Memory B cell (primary cell): ENCODE results near the gene DLG1.
A peak's percentile ranks its signal among the peaks of the same experiment; 100 is the strongest.
"Not testable (repeated sequence)": the region's sequence is repeated elsewhere in the genome, so short reads cannot be mapped to it uniquely, and the experiment has no call there.

Experiments used
- ATAC-seq: fragments of 150-1000 bp; cut with Tn5 transposase; 2 replicates; pipeline ENCODE4 v1.10.0; 2021; ENCODE audit warnings: low read depth, mild to moderate bottlenecking, moderate library complexity
- DNase-seq, 2 donors: peaks; one replicate each; pipeline ENCODE4 v3.0.0; 2022; ENCODE audit warnings: low spot score in 2 of 2
- H3K27ac Mint-ChIP-seq: one replicate; pipeline ENCODE4 v1.8.0; 2022; ENCODE audit warnings: mild to moderate bottlenecking, moderate library complexity, mixed read lengths
- H3K27me3 Mint-ChIP-seq: one replicate; pipeline ENCODE4 v1.8.0; 2022; ENCODE audit warnings: mixed read lengths
- H3K36me3 Mint-ChIP-seq: one replicate; pipeline ENCODE4 v1.8.0; 2022; ENCODE audit warnings: mild to moderate bottlenecking, mixed read lengths
- H3K4me1 Mint-ChIP-seq: one replicate; pipeline ENCODE4 v1.8.0; 2022; ENCODE audit warnings: mixed read lengths
- H3K4me3 Mint-ChIP-seq: one replicate; pipeline ENCODE4 v1.8.0; 2022; ENCODE audit warnings: mild to moderate bottlenecking, moderate library complexity, mixed read lengths
- H3K9me3 Mint-ChIP-seq: one replicate; pipeline ENCODE4 v1.8.0; 2022; ENCODE audit warnings: mixed read lengths

The DLG1 gene

DNA sequence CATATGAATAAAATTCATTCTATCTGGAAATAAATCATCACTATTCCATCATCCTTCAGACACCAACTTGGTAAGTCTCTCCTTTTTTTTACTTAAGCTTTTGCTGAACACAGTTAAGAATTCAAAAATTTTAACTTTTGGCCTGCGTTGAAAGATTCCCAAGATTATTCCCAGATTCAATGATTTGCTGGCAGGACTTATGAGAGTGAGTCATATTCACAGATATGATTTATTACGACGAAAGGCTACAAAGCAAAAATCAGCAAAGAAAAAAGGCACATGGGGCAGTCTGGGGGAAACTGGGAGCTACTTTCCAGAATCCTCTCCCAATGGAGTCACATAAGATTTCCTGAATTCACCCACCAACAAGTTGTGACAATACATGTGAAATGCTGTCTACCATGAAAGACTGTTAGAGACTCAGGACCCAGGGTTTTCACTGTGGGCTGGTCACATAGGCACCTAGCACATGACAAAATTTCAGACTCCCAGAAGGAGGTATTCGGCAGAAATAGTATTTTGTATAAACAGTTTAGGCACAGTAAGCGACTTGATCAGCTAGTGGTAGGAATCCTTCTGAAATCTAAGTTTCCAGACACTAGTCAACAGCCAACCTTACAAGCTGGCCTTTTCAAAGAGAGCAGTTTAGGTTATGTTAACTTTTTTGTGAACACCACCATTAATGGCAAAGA lies 82.1 kb downstream of the DLG1 start:
- DNase-seq: no peak

DNA sequence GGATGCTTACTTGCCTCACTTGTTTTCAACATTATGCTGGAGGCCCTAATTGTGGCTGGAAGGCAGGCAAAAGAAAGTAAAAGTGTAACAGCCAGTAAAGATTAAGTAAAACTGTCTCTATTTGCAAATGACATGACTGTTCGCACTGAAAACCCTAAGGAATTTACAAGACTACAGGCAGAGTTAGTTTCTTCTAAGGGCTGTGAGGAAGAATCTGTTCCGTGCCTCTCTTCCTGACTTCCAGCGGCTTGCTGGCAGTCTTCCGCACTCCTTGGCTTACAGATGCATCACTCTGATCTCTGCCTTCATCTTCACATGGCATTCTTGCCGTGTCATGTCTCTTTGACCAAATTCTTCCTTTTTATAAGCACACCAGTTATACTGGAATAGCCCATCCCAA lies 86.1 kb downstream of the DLG1 start:
- H3K9me3 Mint-ChIP-seq: peaks cover 7% of the 10 kb centered on the region
- peaks cover 31% of the 10 kb centered on the region for H3K4me1 Mint-ChIP-seq
- no peaks in the 10 kb centered on the region for H3K27me3 Mint-ChIP-seq
- DNase-seq (no peak), ATAC-seq (no peak)
- no peak overlapping the region for H3K4me3 Mint-ChIP-seq
- peaks cover 18% of the 10 kb centered on the region for H3K36me3 Mint-ChIP-seq
- H3K27ac Mint-ChIP-seq: no peak overlapping the region

More for the DNA sequence above, 82.1 kb downstream of the DLG1 start:
- Mint-ChIP-seq H3K4me1 (peaks cover 26% of the 10 kb centered on the region), H3K27me3 (no peaks in the 10 kb centered on the region), H3K4me3 (no peak overlapping the region), H3K27ac (no peak overlapping the region), H3K36me3 (peaks cover 17% of the 10 kb centered on the region), H3K9me3 (peaks cover 7% of the 10 kb centered on the region)
- ATAC-seq: no peak

DNA sequence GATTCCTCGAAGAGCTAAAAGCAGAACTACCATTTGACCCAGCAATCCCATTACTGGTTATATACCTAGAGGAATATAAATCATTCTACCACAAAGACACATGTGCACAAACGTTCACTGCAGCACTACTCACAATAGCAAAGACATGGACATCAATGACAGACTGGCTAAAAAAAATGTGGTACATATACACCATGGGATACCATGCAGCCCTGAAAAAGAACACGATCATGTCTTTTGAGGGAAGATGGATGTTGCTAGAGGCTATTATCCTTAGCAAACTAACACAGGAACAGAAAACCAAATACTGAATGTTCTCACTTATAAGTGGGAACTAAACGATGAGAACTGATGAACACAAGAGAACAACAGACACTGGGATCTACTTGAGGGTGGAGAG lies 86.7 kb downstream of the DLG1 start:
- ATAC-seq, H3K27ac Mint-ChIP-seq, DNase-seq, H3K27me3 Mint-ChIP-seq, H3K4me3 Mint-ChIP-seq, H3K9me3 Mint-ChIP-seq: not testable (repeated sequence)
- peaks cover 31% of the 10 kb centered on the region for H3K4me1 Mint-ChIP-seq
- H3K36me3 Mint-ChIP-seq: peaks cover 18% of the 10 kb centered on the region

DNA sequence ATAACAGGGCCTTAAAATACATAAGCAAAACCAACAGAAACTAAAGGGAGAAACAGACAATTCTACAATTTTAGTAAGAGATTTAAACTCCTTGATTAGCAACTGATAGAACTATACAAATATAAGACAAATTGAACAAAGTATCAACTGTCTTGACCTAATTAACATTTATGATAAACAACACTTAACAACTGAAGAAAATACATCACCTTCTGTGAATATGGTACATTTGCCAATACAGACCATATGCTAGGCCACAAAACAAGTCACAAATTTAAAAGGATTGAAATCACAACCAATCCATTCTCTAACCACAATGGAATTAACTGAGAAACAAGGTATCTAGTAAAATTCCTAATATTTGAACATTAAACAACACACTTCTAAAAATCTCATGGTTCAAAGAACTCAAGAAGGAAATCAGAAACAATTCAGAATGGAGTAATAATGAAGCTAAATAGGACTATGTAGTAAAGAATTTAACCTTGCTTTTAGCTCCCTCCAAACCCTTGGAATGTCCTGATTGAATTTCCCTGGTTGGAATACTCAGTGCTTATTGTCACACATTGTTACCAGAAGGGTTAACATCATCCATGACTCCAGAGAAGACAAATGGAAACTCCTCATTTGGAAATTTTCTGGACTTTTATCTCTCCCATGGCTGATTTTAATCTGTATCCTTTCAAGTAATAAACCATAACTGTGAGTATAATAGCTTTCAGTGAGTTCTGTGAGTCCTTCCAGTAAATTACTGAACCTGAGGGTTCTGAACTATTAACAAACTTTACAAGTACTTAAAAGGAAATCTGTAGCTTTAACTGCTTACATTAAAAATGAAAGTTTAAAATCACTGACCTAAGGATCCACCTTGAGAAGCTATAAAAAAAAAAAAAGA lies 88.8 kb downstream of the DLG1 start:
- Mint-ChIP-seq H3K36me3 (peaks cover 14% of the 10 kb centered on the region), H3K9me3 (peaks cover 7% of the 10 kb centered on the region), H3K4me1 (peaks cover 28% of the 10 kb centered on the region), H3K27me3 (no peaks in the 10 kb centered on the region), H3K27ac (no peak overlapping the region), H3K4me3 (no peak overlapping the region)
- DNase-seq: no peak
- ATAC-seq: no peak

DNA sequence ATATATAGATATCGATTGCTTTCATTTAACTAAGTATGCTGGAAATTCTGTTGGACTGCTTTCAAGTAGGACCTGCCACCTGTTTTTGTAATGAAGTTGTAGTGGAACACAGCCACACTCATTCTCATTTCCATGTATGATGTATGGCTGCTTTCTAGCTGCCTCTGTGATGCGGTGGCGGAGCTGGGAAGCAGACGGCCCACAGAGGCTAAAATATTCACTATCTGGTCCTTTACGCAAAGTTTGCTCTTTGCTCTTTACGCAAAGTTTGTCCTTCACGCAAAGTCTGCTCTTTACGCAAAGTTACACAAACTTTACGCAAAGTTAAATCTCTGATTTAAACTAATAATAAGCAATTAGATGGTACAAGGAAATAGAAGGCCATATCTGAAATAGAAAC lies 91.5 kb downstream of the DLG1 start:
- ATAC-seq (no peak), DNase-seq (no peak)
- Mint-ChIP-seq H3K4me3 (no peak overlapping the region), H3K36me3 (peaks cover 7% of the 10 kb centered on the region), H3K27me3 (no peaks in the 10 kb centered on the region), H3K27ac (no peak overlapping the region), H3K4me1 (peaks cover 36% of the 10 kb centered on the region), H3K9me3 (peaks cover 5% of the 10 kb centered on the region)

DNA sequence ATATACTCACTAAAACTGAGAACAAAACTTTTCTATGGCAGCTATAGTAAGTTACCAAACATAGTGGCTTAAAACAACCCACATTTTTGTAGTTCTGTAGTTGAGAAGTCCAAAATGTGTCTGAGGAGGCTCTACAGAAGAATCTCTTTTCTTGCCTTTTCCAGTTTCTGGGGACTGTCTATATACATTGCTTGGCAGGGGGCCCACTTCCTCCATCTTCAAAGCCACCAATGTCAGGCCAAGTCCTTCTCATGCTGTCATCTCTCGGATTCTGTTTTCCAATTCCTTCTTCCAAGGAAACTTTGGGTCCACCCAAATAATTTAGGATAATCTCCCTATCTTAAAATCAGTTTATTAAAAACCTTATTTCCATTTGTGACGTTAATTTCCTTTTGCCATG lies 92.7 kb downstream of the DLG1 start:
- H3K27ac Mint-ChIP-seq: no peak overlapping the region
- H3K9me3 Mint-ChIP-seq: no peaks in the 10 kb centered on the region
- H3K4me3 Mint-ChIP-seq: no peak overlapping the region
- no peak for DNase-seq
- no peak for ATAC-seq
- peaks cover 33% of the 10 kb centered on the region for H3K4me1 Mint-ChIP-seq
- no peaks in the 10 kb centered on the region for H3K36me3 Mint-ChIP-seq
- no peaks in the 10 kb centered on the region for H3K27me3 Mint-ChIP-seq

DNA sequence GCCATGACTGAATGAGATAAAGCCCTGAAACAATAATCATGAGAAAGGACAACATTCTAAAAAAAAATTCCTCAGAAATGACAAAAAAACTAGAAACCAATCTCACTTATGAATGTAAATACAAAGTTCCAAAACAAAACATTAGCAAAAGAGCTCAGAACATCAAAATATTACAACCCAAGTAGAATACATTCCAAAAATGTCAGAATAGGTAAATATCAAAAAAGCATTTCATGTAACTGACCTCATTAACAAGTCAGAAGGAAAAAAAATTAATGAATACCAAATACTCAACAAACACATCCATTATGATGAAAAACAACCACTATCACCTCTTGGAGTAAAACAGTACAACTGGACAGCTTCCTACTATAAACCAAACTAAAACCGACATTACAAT lies 93.1 kb downstream of the DLG1 start:
- ATAC-seq (no peak), DNase-seq (no peak)
- Mint-ChIP-seq H3K27ac (no peak overlapping the region), H3K4me1 (peaks cover 37% of the 10 kb centered on the region), H3K4me3 (no peak overlapping the region), H3K36me3 (no peaks in the 10 kb centered on the region), H3K9me3 (no peaks in the 10 kb centered on the region), H3K27me3 (no peaks in the 10 kb centered on the region)

DNA sequence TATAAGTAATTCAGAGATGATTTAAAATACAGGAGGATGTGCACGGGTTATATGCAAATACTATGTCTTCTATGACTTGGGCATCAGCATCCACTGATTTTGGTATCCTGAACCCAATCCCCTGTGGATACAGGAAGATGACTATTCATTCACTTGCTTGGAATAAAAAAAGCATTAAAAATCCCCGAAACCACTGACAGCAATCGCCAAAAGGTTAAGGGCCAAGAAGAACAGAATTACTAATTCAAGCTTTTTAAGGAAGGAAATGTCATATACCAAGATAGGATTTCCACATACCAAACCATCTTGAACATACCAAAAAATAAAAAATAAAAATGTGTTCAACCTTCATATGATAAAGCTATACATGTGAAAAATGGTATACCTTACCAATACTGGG lies 93.7 kb downstream of the DLG1 start:
- Mint-ChIP-seq H3K27me3 (no peaks in the 10 kb centered on the region), H3K9me3 (no peaks in the 10 kb centered on the region), H3K4me1 (peaks cover 34% of the 10 kb centered on the region), H3K4me3 (no peak overlapping the region), H3K36me3 (no peaks in the 10 kb centered on the region), H3K27ac (no peak overlapping the region)
- ATAC-seq (no peak), DNase-seq (no peak)

DNA sequence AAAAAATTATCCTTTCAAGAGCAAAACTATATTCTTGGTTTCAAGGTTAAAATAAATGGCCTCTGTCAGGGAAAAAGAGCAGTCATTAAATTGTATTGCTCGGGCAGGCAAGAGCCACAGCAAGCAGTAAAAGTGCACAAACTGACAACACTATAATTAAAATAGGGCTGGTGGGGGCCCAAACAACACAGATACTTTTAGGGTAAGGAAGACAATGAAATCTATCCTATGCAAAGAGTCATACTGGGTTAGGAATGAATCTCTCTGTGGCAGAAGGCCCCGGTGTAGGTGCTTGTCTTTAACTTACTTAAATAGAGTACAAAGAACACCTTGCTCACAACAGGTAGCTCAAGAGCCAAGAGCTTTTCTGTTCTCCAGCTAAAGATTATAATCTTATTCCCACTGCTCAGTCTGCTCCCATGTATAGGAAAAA lies 94.7 kb downstream of the DLG1 start:
- H3K4me3 Mint-ChIP-seq: no peak overlapping the region
- DNase-seq (no peak), ATAC-seq (no peak)
- H3K27me3 Mint-ChIP-seq: no peaks in the 10 kb centered on the region
- H3K4me1 Mint-ChIP-seq: peaks cover 30% of the 10 kb centered on the region
- H3K36me3 Mint-ChIP-seq: no peaks in the 10 kb centered on the region
- H3K9me3 Mint-ChIP-seq: no peaks in the 10 kb centered on the region
- H3K27ac Mint-ChIP-seq: no peak overlapping the region

DNA sequence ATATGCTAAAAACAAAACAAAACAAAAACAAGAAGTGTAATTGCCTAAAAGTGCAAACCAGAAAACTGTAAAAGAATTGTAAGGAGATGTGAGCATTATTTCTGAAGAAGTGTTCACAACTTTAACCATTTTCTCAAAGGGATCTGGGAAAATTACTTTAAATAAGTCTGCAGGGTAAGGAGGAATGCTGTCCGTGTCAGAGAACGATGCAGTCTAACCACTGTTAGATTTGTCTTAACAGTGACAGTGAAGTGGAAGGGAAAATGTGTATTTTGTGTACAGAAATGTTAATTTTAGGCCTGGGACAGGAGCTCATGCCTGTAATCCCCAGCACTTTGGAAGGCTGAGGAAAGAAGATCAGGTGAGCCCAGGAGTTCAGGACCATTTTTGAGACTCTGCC lies 95.7 kb downstream of the DLG1 start:
- no peaks in the 10 kb centered on the region for H3K27me3 Mint-ChIP-seq
- peaks cover 26% of the 10 kb centered on the region for H3K4me1 Mint-ChIP-seq
- no peaks in the 10 kb centered on the region for H3K9me3 Mint-ChIP-seq
- DNase-seq: no peak
- no peak for ATAC-seq
- H3K4me3 Mint-ChIP-seq: no peak overlapping the region
- H3K36me3 Mint-ChIP-seq: no peaks in the 10 kb centered on the region
- no peak overlapping the region for H3K27ac Mint-ChIP-seq

DNA sequence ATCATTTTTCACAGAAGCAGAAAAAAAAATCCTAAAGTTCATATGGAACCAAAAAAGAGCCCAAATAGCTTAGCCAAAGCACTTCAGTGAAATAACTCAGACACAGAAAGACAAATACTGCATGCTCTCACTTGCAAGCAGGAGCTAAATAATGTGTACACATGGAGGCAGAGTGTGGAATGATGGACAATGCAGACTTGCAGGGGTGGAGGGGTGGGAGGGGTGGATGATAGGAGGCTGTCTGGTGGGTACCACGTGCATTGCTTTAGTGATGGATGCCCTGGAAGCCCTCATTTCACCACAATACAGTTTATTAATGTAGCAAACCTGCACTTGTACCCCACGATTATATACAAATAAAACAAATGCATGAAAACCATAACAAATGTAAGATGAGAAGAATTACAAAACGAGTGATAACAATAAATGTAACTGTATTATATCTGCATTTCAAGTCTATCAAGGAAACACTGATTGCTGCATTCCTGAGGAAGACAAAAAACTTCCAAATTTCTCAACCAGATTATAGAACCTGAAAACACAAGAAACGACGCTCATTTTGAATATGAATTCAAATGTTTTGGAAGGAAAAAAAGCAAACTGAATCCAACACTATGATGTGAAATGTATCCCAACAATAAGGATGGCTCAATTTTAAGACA lies 96.5 kb downstream of the DLG1 start:
- DNase-seq (no peak), ATAC-seq (no peak)
- Mint-ChIP-seq H3K36me3 (no peaks in the 10 kb centered on the region), H3K27me3 (no peaks in the 10 kb centered on the region), H3K4me3 (no peak overlapping the region), H3K27ac (peak overlapping the region; percentile 36), H3K9me3 (no peaks in the 10 kb centered on the region), H3K4me1 (peaks cover 29% of the 10 kb centered on the region)

DNA sequence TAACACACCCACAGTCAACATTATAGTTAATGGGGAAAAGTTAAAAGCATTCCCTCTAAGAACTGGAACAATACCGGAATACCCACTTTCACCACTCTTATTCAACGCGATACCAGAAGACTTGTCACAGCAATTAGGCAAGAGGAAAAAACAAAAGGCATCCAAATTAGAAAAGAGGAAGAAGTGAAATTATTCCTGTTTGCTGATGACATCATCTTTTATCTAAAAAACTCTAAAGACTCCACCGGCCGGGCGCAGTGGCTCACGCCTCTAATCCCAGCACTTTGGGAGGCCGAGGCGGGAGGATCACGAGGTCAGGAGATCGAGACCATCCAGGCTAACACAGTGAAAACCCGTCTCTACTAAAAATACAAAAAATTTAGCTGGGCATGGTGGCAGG lies 97.6 kb downstream of the DLG1 start:
- H3K27me3 Mint-ChIP-seq, DNase-seq, H3K27ac Mint-ChIP-seq, H3K36me3 Mint-ChIP-seq, H3K9me3 Mint-ChIP-seq, H3K4me3 Mint-ChIP-seq, ATAC-seq: not testable (repeated sequence)
- peaks cover 29% of the 10 kb centered on the region for H3K4me1 Mint-ChIP-seq

DNA sequence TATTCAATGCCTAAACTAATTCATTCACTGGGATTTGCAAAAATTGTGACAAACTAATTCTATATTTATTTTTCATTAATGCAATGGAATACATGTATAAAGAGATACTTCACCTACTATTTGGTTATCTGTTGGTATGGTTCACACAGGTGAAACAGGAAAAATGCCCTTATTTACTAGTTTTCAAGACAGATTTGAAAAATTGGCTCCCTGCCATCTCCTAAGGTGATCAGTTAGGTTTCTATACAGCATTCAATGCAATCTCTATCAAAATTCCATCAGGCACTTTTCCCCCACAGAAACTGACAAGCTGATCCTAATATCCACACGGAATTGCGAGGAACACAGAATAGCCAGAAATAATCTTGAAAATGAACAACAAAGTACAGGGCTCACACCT lies 101.1 kb downstream of the DLG1 start:
- no peaks in the 10 kb centered on the region for H3K27me3 Mint-ChIP-seq
- ATAC-seq: no peak
- peaks cover 3% of the 10 kb centered on the region for H3K9me3 Mint-ChIP-seq
- H3K27ac Mint-ChIP-seq: no peak overlapping the region
- H3K4me1 Mint-ChIP-seq: peaks cover 15% of the 10 kb centered on the region
- peaks cover 8% of the 10 kb centered on the region for H3K36me3 Mint-ChIP-seq
- no peak for DNase-seq
- H3K4me3 Mint-ChIP-seq: no peak overlapping the region

DNA sequence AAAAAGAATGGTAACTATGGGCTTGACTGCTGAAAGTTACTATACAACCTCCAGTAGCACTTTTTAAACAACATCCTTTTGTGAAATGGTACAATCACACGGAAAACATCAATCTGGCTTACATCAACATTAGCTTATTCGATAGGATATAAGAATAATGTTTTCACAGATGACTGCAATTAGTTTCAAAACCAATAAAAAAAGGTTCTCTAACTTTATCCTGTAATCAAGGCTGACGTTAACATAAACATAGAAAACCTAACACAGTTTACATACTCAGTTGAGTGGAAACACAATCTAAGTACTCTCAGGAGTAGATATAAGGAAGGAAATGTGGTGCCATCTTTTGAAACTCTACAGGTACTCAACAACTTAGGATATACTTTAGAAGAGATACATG lies 102.2 kb downstream of the DLG1 start:
- Mint-ChIP-seq H3K27ac (no peak overlapping the region), H3K27me3 (no peaks in the 10 kb centered on the region), H3K36me3 (peaks cover 11% of the 10 kb centered on the region), H3K4me1 (peaks cover 11% of the 10 kb centered on the region), H3K4me3 (no peak overlapping the region), H3K9me3 (peaks cover 3% of the 10 kb centered on the region)
- ATAC-seq (no peak), DNase-seq (no peak)
